AG20443 (cell line): ENCODE results near the gene KLF7.

ENCODE experiments used
- DNase-seq: peaks from one replicate; pipeline ENCODE4 v3.0.0; 2012; ENCODE audit warnings: low spot score, mixed read lengths

KLF7 gene

DNA sequence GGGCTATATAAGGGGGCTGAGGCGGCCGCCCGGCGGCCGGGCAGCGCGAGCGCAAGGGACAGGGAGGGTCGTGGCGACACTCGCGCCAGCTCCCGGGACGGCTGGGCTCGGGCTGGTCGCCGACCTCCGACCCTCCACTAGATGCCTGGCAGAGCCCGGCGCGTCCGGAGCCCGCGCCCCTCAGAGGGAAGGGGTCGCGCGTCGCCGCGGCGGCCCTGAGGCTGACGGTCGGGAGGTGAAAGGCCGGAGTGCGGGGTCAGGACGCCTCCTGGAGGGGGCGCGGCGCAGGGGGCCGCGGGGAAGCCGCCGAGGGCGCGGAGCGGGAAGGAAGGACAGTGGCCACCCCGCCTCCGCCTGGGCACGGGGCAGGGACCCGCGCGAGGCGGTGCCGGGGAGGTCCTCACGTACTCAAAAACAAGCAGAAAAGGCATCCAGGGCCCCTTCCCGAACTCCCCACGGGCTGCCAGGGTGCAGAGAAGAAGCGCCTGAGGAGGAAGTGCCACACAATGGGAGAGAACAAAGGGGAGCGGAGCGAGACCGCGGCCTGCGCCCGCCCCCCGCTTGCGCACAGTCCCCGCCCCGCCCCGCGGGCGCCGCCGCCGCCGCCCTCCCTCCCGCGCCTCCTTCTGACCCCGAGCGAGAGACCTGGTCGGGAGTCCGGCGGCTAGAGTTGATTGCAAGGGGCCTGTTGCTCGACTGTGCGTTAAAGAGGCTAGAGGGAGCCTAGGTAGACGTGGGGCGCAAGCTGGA is 776 bp upstream of the KLF7 start:
- DNase-seq, result peak; percentile 88

DNA sequence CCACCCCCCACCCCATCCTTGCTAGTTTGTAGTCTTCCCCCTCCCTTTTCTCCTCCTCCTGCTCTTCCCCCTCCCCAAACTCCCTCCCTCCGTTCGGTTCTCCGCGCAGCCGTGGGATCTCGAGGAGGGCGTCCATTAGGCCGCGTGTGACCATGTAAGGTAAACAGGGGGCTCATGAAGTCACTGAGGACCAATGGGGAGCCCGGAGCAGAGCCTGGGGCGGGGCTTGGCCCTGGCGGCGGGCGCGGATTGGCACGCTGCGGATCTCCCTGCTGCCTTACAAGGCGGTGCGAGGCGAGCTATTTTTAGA is 246 bp upstream of the KLF7 start:
- peak; percentile 97 for DNase-seq

DNA sequence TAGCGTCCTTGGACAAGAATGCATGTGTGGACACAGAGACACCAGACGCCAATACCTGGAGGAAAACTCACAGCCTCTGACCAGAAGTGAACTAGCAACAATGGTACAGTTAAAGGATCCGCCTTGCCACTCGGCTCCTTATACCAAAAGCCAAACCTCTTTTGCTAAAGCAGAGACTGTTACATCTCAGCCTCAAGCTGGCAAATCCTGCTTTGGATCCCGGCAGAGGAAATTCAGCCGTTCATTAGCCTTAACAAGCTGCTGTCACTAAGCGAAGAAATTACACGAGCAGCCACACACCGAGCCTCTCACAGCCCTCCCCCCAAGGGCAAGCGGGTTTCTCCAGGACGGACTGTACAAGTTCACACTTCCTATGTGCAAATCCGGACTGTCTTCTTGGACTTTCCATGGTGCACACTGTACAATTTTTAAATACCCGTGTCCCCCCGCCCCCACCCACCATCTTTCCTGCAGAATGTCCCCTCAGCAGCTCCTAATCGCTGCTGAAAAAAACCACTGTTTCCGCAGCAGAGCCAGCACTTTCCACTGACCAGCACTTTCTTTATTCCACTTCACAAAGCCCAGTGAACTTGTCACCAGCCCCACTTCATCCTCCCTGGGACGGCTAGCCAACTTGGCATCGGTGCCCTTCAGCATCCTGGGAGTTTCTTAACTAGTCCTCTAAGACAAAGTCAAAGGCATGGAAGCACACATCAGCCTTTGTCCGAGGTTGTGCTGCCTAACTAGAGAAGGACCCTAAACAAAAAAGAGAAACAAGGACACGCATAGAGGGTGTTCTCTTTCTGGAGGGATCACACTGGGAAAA is 1.5 kb downstream of the KLF7 start:
- no peak for DNase-seq

DNA sequence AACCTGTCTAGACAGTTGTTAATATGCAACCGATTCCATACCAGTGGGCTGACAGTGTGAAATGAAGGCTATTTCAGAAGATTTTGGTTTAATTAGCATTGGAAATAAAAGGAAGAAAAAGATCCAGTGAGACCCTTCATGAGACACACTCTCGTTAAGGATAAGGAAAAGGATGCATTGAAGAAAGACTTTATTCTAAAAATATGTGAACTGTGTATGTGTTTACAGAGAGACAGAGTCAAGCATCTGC is 2.1 kb downstream of the KLF7 start:
- DNase-seq, result no peak

DNA sequence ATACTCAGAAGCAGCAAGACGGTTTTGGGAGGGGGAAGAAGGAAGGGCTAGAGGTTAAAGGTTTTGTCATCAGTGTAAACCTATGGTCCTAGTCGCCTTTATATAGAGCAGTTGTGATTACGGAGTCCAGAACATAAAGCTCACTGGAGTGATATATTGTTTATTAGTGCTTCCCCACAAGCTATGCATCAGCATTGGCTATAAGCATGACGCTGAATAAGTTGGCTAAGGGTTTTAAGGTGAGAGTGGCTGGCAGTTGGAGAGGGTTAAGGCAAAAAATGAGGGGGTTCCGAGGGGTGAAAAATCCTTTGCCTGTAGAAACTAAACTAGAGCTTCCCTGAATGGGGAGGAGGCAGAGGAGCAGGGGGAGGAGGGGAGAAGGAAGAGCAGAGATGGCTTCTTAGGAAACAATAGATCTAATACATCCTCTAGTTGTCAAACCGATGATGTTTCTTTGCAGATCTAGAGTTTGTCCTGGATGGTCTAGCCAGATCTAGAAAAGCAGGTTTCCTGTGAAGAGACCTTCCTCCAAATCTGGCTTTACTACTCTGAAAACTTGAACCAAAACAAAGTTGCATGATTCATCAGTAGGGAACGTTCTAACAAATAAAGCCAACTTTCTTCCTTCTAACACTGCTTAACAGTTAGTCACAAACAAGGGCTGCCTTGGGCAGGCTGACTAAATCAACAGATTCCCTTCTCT is 2.5 kb downstream of the KLF7 start:
- DNase-seq, result peak; percentile 56

DNA sequence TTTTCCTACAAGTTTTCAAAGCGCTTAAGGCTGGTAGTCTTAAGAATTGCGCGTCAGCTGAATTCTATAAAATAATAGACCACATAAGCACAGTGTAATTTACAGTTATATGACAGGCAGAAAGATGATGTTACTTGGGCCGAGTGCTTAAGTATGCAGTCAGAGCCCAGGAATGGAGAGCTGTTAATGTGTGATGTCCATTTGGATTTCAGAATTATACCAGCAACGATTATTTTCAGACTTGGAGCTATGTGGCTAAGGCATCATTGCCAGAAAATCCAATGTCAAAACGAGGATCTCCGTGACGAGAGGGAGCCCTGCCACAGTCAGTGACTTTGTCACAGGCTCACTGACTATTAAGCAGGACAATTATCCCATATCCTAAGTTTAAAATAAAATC is 3.4 kb downstream of the KLF7 start:
- peak; percentile 28 for DNase-seq

DNA sequence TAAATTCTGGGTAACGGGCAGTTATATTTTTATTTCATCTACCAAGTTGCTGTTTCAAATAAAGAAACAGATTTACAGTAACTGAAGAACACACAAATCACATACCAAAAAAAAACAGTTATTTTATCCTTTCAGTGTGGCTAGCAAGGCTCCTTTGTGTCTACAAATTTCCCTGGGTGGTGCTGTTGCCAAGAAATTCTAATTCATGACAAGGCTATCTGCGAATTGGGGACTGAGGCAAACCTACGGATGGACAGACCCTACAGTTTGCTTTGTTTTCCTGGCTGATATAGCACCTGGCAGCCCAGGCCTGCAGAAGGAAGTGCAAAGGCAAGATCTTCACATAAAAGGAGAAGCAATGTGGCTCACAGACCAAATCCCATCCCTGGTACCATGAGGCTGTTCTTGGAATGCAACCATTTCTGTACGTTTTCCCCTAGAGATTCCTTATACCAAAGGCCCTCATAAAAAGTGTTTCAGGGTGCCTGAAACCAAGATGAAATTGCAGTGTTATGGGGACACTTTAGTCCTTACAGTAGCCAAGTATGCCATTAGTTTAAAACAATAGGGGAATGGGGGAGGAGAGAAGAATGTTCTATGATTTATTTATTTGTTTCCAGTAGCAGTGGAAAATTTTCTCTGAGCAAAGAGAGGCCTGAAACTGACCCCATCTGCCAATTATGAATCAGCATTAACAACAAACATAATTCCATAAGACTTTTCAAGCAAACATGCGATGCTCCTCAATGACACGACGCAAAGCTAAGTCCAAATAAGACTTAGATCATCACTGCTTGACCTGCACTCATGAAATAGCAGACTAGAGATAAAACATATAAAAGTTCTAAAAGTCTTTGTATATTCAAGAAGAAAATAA is 4.3 kb downstream of the KLF7 start:
- DNase-seq, result peak; percentile 20

DNA sequence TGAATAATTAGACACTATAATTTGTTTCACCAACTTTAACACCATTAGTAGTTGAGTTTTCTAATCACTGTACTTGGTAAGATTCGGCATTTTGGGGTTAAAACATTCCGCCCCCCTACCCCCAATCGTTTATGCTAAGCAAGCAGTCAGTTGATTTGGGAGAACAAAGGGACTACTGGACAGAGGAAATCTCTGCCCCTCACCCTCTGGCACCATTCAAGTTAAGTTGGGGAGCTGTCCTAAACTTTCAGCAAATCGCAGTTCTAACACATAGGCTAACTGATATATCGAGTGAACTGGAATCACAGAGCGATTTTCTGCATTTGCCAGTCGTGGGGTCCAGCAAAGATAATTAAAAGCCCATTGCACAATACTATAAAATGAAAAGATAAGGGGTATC is 5.6 kb downstream of the KLF7 start:
- no peak for DNase-seq

DNA sequence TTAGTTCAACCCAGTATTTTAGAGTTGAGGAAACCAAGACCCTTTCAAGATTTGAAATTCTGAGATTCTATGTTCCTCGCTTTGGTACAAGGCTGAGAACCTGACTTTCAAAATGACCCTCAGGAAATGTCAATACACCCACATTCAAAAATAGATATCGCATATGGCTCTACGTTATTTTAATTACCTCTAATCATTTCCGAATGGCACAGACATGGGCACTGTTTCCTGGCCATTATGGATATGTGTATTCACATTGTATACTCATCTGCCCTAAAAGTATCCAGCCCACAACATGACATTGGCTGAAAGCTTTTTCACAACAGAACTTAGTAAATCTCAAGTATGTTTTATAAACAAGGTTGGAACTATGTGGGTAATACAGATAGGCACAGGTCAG is 6.7 kb downstream of the KLF7 start:
- no peak for DNase-seq

DNA sequence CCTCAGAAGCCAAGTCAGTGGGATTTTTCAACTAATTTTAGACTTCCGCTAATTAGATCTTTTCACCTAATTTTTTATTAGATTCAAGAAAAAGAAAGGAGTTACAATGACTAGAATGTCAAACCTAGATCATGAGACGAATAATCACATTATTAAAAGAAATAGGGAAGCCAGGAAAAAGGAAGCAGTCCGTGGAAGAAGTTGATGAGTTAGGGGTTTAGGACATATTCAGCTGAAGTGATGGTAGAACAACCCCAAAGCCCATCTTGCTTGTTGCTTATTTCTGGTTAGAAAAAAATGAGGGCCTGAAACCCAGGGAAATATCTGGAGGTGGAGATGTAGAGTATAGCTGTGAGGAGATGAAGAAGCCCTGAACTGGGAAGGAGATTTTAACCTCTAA is 8.0 kb downstream of the KLF7 start:
- DNase-seq, result no peak

DNA sequence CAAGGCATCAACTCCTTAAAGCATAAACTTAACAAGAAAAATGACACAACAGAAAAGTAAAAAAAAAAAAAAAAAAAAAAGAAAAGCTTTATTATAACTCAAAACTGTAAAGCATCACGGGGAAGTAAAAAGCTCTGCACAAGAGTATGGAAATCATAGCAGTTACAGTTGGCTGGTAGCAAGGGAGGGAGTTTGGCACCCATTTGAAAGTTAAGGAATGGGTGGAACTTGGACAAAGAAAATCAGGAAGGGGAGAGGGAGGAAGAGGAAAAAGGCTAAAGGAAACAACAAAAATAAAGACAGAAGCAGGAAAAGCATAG is 8.6 kb downstream of the KLF7 start:
- DNase-seq, result no peak

DNA sequence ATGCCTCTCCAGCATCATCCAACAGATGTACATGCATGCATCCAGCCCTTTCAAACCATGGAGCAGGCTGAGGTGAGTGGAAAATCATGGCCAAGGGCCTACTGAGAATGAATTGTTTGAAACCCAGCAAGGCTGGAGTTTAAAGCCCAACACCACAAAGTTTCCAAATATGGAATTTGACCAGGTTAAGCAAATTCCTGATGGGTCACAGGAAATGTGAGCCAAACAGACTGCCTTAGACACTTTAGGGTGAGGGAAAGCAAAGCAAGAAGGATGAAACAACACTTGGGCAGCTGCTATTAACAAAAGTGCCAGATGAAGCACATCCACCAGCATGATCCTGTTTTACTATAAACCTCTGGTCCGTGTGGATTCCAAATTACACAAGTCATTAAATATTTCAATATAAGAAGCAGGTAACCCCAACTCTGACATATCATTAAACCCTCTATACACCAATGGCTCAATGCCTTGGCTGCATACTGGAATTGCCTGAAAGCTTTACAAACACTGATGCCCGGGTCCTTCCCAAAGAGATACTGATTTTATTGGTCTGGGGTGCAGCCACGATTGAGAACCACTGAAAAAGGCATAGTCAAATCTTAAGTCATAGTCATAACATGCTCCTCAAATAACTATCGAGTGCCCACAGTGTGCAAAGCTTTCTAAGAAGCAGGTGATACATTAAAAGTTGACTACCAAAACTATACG is 9.1 kb downstream of the KLF7 start:
- DNase-seq, result no peak

DNA sequence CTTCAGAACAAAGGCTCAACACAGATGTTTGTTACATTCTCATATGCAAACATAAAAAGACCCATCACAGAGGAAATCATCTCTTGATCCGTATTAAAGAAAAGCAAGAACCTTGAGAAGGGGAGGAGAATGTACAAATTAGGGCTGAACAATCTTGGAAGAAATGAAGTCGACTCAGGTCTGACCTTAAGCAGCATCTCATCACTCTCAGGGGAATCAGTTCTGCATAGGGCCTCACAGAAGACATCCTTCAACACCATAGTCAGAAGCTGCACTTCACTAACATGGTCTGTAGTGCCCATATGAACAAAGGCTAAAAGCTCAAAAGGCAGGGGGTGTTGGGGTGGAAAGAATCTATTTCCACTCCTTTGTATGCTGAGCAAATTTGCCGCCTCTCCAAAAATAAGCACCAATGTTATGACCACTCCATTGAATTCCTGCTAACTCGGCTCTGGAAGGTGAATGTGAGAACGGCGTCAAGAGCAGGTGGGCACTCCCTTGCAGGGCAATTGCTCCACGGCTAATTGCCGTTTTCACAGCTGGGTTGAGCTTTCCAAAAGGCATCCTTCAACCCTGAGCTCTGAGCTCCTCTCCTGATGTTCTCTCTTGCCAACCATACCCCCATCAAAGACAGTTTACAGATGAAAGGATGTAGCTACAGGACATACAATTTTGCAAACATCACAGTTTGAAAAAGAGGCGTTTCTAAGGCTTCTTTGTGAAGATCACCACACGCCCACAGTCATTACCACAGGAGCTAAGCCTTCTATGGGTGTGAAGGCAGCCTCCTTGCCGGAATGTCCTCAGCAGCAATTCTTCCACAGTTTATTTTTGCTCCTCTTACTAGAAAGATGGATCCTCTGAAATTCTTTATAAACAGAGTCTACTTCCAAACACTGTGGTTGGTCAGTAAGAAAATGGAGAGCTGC is 10.0 kb downstream of the KLF7 start:
- no peak for DNase-seq

DNA sequence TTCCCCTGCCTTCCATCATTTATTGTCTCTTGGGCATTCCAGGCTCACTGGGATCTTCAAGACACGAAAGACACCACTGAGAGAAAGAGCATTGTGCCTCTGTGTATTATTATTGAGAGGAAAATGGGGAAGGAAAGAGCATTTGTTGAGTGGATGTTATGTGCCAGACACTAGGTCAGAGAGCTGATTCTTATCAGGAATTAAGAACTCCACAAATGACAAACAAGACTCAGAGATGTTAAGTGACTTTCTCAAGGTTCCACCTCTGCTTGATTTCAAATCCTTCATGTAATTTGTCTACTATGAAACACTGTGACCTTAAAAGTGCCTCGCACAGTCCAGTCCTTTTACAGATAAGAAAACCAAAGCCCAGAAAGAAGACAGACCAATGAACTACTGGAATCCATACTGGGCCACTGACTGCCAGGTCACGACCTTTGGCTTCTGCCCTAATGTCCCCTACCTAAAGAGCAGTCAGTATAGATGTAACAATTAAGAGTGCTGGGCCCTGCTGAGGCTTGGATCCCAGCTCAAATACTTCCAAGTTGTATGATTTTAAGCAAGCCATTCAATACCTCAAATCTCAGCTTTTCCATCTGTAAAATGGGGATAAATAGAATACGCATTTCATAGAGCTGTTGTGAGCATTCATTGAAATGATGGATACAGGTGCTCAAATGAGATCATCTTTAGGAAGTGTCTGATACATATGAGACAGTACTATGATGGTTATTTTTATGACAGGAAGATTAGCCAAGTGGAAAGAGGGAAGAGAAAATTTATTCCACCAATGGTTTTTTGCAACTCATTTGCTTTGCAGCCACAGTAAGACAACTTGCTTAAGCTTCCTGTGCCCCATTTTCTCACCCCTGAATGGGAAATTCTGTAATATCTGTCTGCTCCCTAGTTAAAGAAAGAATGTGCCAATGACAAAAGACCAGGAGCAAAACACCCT is 10.9 kb downstream of the KLF7 start:
- no peak for DNase-seq

DNA sequence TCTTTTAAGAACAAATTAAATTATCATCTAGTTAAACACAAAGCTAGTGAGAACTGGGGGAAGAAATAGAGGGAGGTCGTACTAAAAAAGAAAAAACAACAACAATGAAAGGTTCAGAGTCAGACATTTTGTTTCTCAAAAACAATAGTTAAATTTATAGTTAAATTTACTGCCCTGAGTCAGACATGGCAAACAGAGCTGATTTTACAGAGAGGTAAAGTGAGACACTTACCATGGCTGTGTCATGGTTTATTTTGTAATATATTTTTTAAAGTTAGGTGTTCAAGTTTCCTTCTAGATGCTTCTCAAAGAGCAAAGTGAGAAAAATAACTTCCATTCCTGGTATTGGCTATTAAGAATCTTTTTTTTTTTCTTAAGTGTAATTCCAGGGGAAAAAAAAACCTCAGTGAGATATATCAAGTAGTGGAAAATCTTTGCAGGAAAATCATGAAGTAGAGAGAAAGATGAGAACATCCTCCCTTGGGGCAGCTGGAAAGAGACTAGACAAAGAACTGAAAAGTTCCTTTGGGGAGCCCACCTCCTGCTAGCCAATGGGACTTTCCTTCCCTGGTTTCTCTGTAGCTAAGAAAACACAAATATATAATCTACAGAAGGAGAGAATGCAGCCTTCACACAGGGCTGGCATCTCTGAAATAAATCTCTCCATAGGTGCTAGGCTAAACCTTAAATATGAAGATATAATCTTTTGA is 12.3 kb downstream of the KLF7 start:
- no peak for DNase-seq

DNA sequence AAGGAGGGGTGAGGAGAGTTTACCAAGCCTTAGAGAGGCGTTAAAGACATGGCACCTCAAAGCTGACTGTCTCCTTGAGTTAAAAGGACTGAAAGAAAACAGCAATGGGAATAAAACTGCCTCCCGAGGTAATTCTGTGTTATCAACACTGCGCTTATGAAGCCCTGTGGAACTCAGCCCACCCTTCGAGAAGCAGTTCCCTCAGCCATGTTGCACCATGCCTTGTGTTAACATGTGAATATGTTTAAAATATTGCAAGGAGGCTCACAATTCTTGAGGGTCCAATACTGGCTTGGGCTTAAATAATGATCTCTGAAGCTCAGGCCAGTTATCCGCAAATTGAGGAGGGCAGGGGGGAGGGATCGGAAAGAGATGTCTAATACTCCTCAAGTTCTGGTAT is 14.7 kb downstream of the KLF7 start:
- no peak for DNase-seq

DNA sequence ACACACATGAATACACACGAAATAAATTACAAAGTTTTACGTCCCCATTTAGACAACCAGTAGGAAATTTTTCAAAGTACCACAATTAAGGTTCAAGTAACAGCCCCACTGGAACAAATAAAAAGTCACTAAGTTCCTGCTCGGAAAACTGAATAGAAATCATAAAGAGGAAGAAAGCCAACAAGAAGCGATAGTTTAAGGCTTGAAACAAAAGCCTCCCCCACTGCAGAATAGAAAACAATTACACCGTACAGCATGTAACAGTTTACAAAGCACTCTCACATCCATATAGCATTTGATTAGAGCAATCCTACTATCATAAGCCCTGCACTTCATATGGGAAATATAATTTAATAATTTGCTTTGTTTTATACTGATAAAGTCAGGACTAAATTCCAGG is 15.5 kb downstream of the KLF7 start:
- no peak for DNase-seq

DNA sequence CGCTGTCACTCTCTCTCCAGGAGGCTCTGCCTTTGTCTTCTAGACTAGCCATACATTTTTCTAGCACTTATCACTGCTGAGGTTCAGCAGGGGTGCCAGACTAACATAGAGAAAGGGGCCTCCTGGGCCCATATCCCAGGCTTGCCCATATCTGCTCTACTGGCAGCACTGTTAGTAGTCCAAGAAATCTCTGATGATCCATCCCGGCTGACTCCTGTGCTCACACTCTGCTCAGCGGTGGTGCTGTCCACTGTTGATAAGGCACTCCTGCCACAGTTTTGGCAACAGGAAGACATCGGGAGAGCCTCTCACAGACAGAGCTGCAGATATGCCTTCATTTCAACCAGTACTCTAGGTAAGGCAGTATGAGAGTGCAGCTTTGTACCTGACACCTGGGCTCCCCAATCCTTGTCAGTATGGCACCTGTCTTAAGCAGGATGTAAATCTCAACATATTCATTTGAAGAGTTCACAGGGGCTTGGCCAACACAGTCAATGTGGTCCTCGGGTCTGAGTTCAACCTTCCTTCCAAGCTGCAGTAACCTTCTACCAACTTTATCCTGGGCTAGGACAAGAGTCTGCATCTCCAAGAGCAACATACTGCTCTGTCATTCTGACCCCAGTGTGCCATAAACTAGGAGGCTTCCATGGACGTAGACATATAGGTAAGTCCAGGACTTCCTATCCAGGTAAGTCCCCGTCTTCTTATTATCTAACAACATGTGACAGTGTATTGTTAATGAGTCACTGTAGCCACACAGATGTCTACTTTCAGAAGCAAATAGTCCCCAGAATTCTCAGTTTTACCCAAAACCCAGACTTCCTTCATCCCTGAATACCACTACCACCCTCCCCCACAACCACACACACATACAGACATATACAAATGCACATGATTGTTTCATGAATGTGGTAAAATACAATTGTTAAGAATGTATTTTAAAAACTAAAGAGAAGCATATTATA is 16.2 kb downstream of the KLF7 start:
- no peak for DNase-seq
